PC-3 (cell line): ENCODE results near the gene METAP1D. TPM values are rescaled to one million over a fixed set of nuclear protein-coding genes. Genes with fewer than 3 reads are reported as not detected.

Experiments
- ATAC-seq: fragments of 200-7000 bp; cut with Tn5 transposase; 2 replicates; pipeline ENCODE4 v1.9.1; 2020; ENCODE audit warnings: mild to moderate bottlenecking, moderate library complexity
- BruUV-seq: library from RNA; stranded (reverse); fragments of 400-500 nt; replicated peaks from 2 replicates; lab custom pipeline; 2021; lab: Mats Ljungman, UMichigan
- CTCF ChIA-PET: fragments of 300-600 bp; sonication (Branson Sonifier 250); formaldehyde crosslinking; loops from one replicate; lab custom pipeline; 2022; ENCODE audit warnings: antibody characterized with exemption; lab: Charles Lee
- POLR2A ChIA-PET: fragments of 300-600 bp; sonication (Branson Sonifier 250); formaldehyde crosslinking; loops from one replicate; lab custom pipeline; 2022; ENCODE audit warnings: antibody characterized with exemption; ENCODE audit not compliant: unreplicated experiment; lab: Charles Lee
- DNase-seq: peaks from one replicate; pipeline ENCODE4 v3.0.0-alpha.2; 2015
- H2AFZ ChIP-seq: fragments of 300-600 bp; sonication (generic); 2 replicates; pipeline ENCODE4 v1.6.0; 2016; ENCODE audit warnings: antibody characterized with exemption, low read length
- H3F3A ChIP-seq: fragments of 300-600 bp; sonication (generic); one replicate; pipeline ENCODE4 v1.6.0; 2017; ENCODE audit warnings: antibody characterized with exemption, low read length, control low read depth, mild to moderate bottlenecking; ENCODE audit not compliant: unreplicated experiment
- H3K27ac ChIP-seq: fragments of 300-600 bp; sonication (generic); 2 replicates; pipeline ENCODE4 v1.5.1; 2016; ENCODE audit warnings: mild to moderate bottlenecking, low read length
- H3K27me3 ChIP-seq: fragments of 300-600 bp; sonication (generic); 2 replicates; pipeline ENCODE4 v1.6.1; 2016; ENCODE audit warnings: low read length, mixed read lengths
- H3K36me3 ChIP-seq: fragments of 300-600 bp; sonication (generic); 2 replicates; pipeline ENCODE4 v1.6.1; 2016; ENCODE audit warnings: low read depth, mixed run types, low read length, mixed read lengths
- H3K4me1 ChIP-seq: fragments of 300-600 bp; sonication (generic); 2 replicates; pipeline ENCODE4 v1.5.1; 2016; ENCODE audit warnings: low read length; ENCODE audit not compliant: insufficient read depth
- H3K4me2 ChIP-seq: fragments of 300-600 bp; sonication (generic); 2 replicates; pipeline ENCODE4 v1.6.0; 2016; ENCODE audit warnings: low read length
- H3K4me3 ChIP-seq: fragments of 300-600 bp; sonication (generic); 2 replicates; pipeline ENCODE4 v1.5.1; 2016; ENCODE audit warnings: mild to moderate bottlenecking, low read length, mixed read lengths
- H3K79me2 ChIP-seq: fragments of 300-600 bp; sonication (generic); 2 replicates; pipeline ENCODE4 v1.6.1; 2017; ENCODE audit warnings: low read length, mixed read lengths
- H3K9ac ChIP-seq: fragments of 300-600 bp; sonication (generic); 2 replicates; pipeline ENCODE4 v1.6.0; 2016; ENCODE audit warnings: mild to moderate bottlenecking, low read length
- H3K9me2 ChIP-seq: fragments of 300-600 bp; sonication (generic); replicated peaks from 2 replicates; pipeline ENCODE4 v1.6.1; 2016; ENCODE audit warnings: mixed run types, low read length, mixed read lengths
- H3K9me3 ChIP-seq: fragments of 300-600 bp; sonication (generic); 2 replicates; pipeline ENCODE4 v1.6.1; 2016; ENCODE audit warnings: low read length, mixed read lengths
- H4K20me1 ChIP-seq: fragments of 300-600 bp; sonication (generic); 2 replicates; pipeline ENCODE4 v1.6.1; 2016; ENCODE audit warnings: low read length, mixed read lengths
- CTCF ChIP-seq: fragments of 300-600 bp; sonication (generic); conservative IDR thresholded peaks from 2 replicates; pipeline ENCODE4 v1.5.1; 2017; ENCODE audit warnings: antibody characterized with exemption, low read depth, mild to moderate bottlenecking, low read length
- EZH2 ChIP-seq: fragments of 300-600 bp; sonication (generic); IDR thresholded peaks from one replicate; pipeline ENCODE4 v1.6.1; 2017; ENCODE audit warnings: antibody characterized with exemption, mild to moderate bottlenecking, low read length; ENCODE audit not compliant: unreplicated experiment
- EZH2phosphoT487 ChIP-seq: fragments of 300-600 bp; sonication (generic); IDR thresholded peaks from 2 replicates; pipeline ENCODE4 v1.6.1; 2018; ENCODE audit warnings: mild to moderate bottlenecking, antibody characterized with exemption, low read length, borderline replicate concordance
- intact Hi-C: fragments of 100-400 bp; cut with micrococcal nuclease; formaldehyde crosslinking; loops from 2 replicates; pipeline ENCODE4 v1.9.0; 2023
- total RNA-seq: library from RNA; depleted of rRNA; stranded (reverse); fragments of >200 nt; gene quantifications from 2 replicates; pipeline ENCODE4 v1.2.3, GENCODE V29; 2014

The METAP1D gene
- total RNA-seq, 1 experiment from 2014 or later: 12.0 TPM

DNA sequence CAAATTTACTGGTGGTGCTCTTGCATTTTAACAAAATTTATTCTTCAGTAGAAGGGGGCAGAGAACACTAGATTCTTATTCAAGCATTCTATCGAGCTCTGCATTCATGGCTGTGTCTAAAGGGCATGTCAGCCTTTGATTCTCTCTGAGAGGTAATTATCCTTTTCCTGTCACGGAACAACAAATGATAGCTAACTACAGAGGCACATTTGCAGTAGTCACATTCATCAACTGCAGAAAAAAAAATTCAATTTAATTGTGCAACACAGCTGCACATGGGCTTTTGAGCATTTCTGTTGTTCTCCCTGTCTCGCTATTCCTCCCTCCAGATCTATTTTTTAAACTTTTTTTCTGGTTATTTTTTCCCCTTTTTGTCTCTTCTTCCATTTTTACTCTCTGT, 72.5 kb downstream of the METAP1D start:
- DNase-seq: no peak
- H3F3A ChIP-seq: no peaks in the 10 kb centered on the region
- ChIA-PET CTCF (no interaction called here), POLR2A (no interaction called here)
- no peak overlapping the region for H2AFZ ChIP-seq
- no TSS peak for BruUV-seq
- intact Hi-C loops: no loop called here
- no peak overlapping the region for H3K27ac ChIP-seq
- no peaks in the 10 kb centered on the region for H3K9me2 ChIP-seq
- no peaks in the 10 kb centered on the region for H3K36me3 ChIP-seq
- no peak for ATAC-seq
- no peaks in the 10 kb centered on the region for H4K20me1 ChIP-seq
- no peaks in the 10 kb centered on the region for H3K79me2 ChIP-seq
- H3K4me3 ChIP-seq: no peak overlapping the region
- no peaks in the 10 kb centered on the region for H3K9me3 ChIP-seq
- TF ChIP-seq EZH2 (no peak), CTCF (no peak), EZH2phosphoT487 (no peak)
- H3K9ac ChIP-seq: no peak overlapping the region
- no peaks in the 10 kb centered on the region for H3K27me3 ChIP-seq
- H3K4me2 ChIP-seq: no peak overlapping the region
- peaks cover 2% of the 10 kb centered on the region; the same call in 1 of the 2 replicates for H3K4me1 ChIP-seq

- H3K4me1 ChIP-seq: peaks cover 6% of the 10 kb centered on the region; the same call in 1 of the 2 replicates
- ChIA-PET CTCF (no interaction called here), POLR2A (no interaction called here)
- no peaks in the 10 kb centered on the region for H3F3A ChIP-seq
- no peaks in the 10 kb centered on the region for H3K36me3 ChIP-seq
- ATAC-seq (no peak), DNase-seq (no peak)
- no peak overlapping the region for H3K4me3 ChIP-seq
- no peak for TF ChIP-seq EZH2phosphoT487
- TF ChIP-seq EZH2: no peak
- no peak for TF ChIP-seq CTCF
- H3K9me2 ChIP-seq: no peaks in the 10 kb centered on the region
- H3K79me2 ChIP-seq: no peaks in the 10 kb centered on the region
- H3K9ac ChIP-seq: no peak overlapping the region
- no peaks in the 10 kb centered on the region for H4K20me1 ChIP-seq
- intact Hi-C loops: no loop called here
- H2AFZ ChIP-seq: no peak overlapping the region
- H3K9me3 ChIP-seq: no peaks in the 10 kb centered on the region
- H3K27me3 ChIP-seq: no peaks in the 10 kb centered on the region
- H3K27ac ChIP-seq: no peak overlapping the region
- no TSS peak for BruUV-seq
- H3K4me2 ChIP-seq: no peak overlapping the region
These were observed 73.0 kb downstream of the METAP1D start for GRCh38 chr2:172072706-172073105.

- Histone ChIP-seq H3K4me2 (no peak overlapping the region), H3K9me3 (no peaks in the 10 kb centered on the region), H3K4me3 (no peak overlapping the region), H3K9ac (no peak overlapping the region), H4K20me1 (no peaks in the 10 kb centered on the region), H3F3A (no peaks in the 10 kb centered on the region), H3K9me2 (no peaks in the 10 kb centered on the region), H3K36me3 (no peaks in the 10 kb centered on the region), H3K79me2 (no peaks in the 10 kb centered on the region), H3K27me3 (no peaks in the 10 kb centered on the region), H3K4me1 (peaks cover 7% of the 10 kb centered on the region; the same call in 1 of the 2 replicates), H3K27ac (no peak overlapping the region), H2AFZ (no peak overlapping the region)
- ChIA-PET CTCF (no interaction called here), POLR2A (no interaction called here)
- ATAC-seq: no peak
- intact Hi-C loops: no loop called here
- DNase-seq: no peak
- TF ChIP-seq EZH2 (no peak), CTCF (no peak), EZH2phosphoT487 (no peak)
- BruUV-seq: no TSS peak
These were observed 73.8 kb downstream of the METAP1D start for GRCh38 chr2:172073518-172073917.
